ENCODE measurements around the gene STAMBPL1.

STAMBPL1 gene

GRCh38 chr10:88957381-88957780 lies 77.3 kb downstream of the STAMBPL1 start:
- H3K36me3 ChIP-seq (ENCODE audit: insufficient read depth, low read length) = no peaks in the 10 kb centered on the region
- no peaks in the 10 kb centered on the region for H3K4me1 ChIP-seq (ENCODE audit: insufficient read depth, low read length)
- H3K27me3 ChIP-seq (ENCODE audit: insufficient read depth, low read length) = no peaks in the 10 kb centered on the region
- no peaks in the 10 kb centered on the region for H3K9me3 ChIP-seq (ENCODE audit: insufficient read depth, low read depth, low read length)
- no peak overlapping the region for H3K27ac ChIP-seq (ENCODE audit: low read depth, low read length)
- no peak overlapping the region for H3K4me3 ChIP-seq (ENCODE audit: low read length)
- H3K9ac ChIP-seq (ENCODE audit: low read depth, low read length) = no peak overlapping the region
- 92% methylated on average over 1 of the region's 1 CpG for WGBS

- 99% methylated on average over 6 of the region's 6 CpGs for WGBS
- no peaks in the 10 kb centered on the region for H3K9me3 ChIP-seq (ENCODE audit: insufficient read depth, low read depth, low read length)
Measured at GRCh38 chr10:88958721-88959120, 78.7 kb downstream of the STAMBPL1 start.

GRCh38 chr10:88960802-88961201 lies 80.8 kb downstream of the STAMBPL1 start:
- H3K4me3 ChIP-seq (ENCODE audit: low read length) = no peak overlapping the region
- no peak overlapping the region for H3K9ac ChIP-seq (ENCODE audit: low read depth, low read length)
- H3K9me3 ChIP-seq (ENCODE audit: insufficient read depth, low read depth, low read length) = no peaks in the 10 kb centered on the region
- WGBS = 100% methylated on average over 1 of the region's 1 CpG
- no peaks in the 10 kb centered on the region for H3K36me3 ChIP-seq (ENCODE audit: insufficient read depth, low read length)
- H3K27me3 ChIP-seq (ENCODE audit: insufficient read depth, low read length) = no peaks in the 10 kb centered on the region
- H3K27ac ChIP-seq (ENCODE audit: low read depth, low read length) = no peak overlapping the region
- H3K4me1 ChIP-seq (ENCODE audit: insufficient read depth, low read length) = peaks cover 7% of the 10 kb centered on the region

More at GRCh38 chr10:88958721-88959120, 78.7 kb downstream of the STAMBPL1 start:
- H3K4me1 ChIP-seq (ENCODE audit: insufficient read depth, low read length) = no peaks in the 10 kb centered on the region
- no peak overlapping the region for H3K27ac ChIP-seq (ENCODE audit: low read depth, low read length)
- H3K4me3 ChIP-seq (ENCODE audit: low read length) = no peak overlapping the region
- no peaks in the 10 kb centered on the region for H3K36me3 ChIP-seq (ENCODE audit: insufficient read depth, low read length)
- no peaks in the 10 kb centered on the region for H3K27me3 ChIP-seq (ENCODE audit: insufficient read depth, low read length)
- no peak overlapping the region for H3K9ac ChIP-seq (ENCODE audit: low read depth, low read length)

GRCh38 chr10:88961266-88961665 lies 81.2 kb downstream of the STAMBPL1 start:
- no peak overlapping the region for H3K27ac ChIP-seq (ENCODE audit: low read depth, low read length)
- no peak overlapping the region for H3K4me3 ChIP-seq (ENCODE audit: low read length)
- peaks cover 10% of the 10 kb centered on the region for H3K4me1 ChIP-seq (ENCODE audit: insufficient read depth, low read length)
- H3K27me3 ChIP-seq (ENCODE audit: insufficient read depth, low read length) = no peaks in the 10 kb centered on the region
- no peaks in the 10 kb centered on the region for H3K9me3 ChIP-seq (ENCODE audit: insufficient read depth, low read depth, low read length)
- no peaks in the 10 kb centered on the region for H3K36me3 ChIP-seq (ENCODE audit: insufficient read depth, low read length)
- no peak overlapping the region for H3K9ac ChIP-seq (ENCODE audit: low read depth, low read length)

- H3K27me3 ChIP-seq (ENCODE audit: insufficient read depth, low read length) = no peaks in the 10 kb centered on the region
- no peak overlapping the region for H3K9ac ChIP-seq (ENCODE audit: low read depth, low read length)
- peaks cover 10% of the 10 kb centered on the region for H3K4me1 ChIP-seq (ENCODE audit: insufficient read depth, low read length)
- 100% methylated on average over 2 of the region's 2 CpGs for WGBS
- H3K27ac ChIP-seq (ENCODE audit: low read depth, low read length) = no peak overlapping the region
- no peak overlapping the region for H3K4me3 ChIP-seq (ENCODE audit: low read length)
- no peaks in the 10 kb centered on the region for H3K36me3 ChIP-seq (ENCODE audit: insufficient read depth, low read length)
- no peaks in the 10 kb centered on the region for H3K9me3 ChIP-seq (ENCODE audit: insufficient read depth, low read depth, low read length)
Measured at GRCh38 chr10:88962336-88962735, 82.3 kb downstream of the STAMBPL1 start.

- H3K27me3 ChIP-seq (ENCODE audit: insufficient read depth, low read length) = no peaks in the 10 kb centered on the region
- peaks cover 10% of the 10 kb centered on the region for H3K4me1 ChIP-seq (ENCODE audit: insufficient read depth, low read length)
- no peak overlapping the region for H3K4me3 ChIP-seq (ENCODE audit: low read length)
- no peaks in the 10 kb centered on the region for H3K36me3 ChIP-seq (ENCODE audit: insufficient read depth, low read length)
- no peak overlapping the region for H3K27ac ChIP-seq (ENCODE audit: low read depth, low read length)
- no peaks in the 10 kb centered on the region for H3K9me3 ChIP-seq (ENCODE audit: insufficient read depth, low read depth, low read length)
- 90% methylated on average over 1 of the region's 2 CpGs for WGBS
- no peak overlapping the region for H3K9ac ChIP-seq (ENCODE audit: low read depth, low read length)
Measured at GRCh38 chr10:88963318-88963717, 83.3 kb downstream of the STAMBPL1 start.

GRCh38 chr10:88964360-88964759 lies 84.3 kb downstream of the STAMBPL1 start:
- H3K9me3 ChIP-seq (ENCODE audit: insufficient read depth, low read depth, low read length) = no peaks in the 10 kb centered on the region
- H3K9ac ChIP-seq (ENCODE audit: low read depth, low read length) = no peak overlapping the region
- H3K36me3 ChIP-seq (ENCODE audit: insufficient read depth, low read length) = no peaks in the 10 kb centered on the region

GRCh38 chr10:88964869-88965415 lies 84.9 kb downstream of the STAMBPL1 start:
- Histone ChIP-seq H3K9me3 (ENCODE audit: insufficient read depth, low read depth, low read length) (no peaks in the 10 kb centered on the region), H3K27ac (ENCODE audit: low read depth, low read length) (no peak overlapping the region), H3K36me3 (ENCODE audit: insufficient read depth, low read length) (no peaks in the 10 kb centered on the region), H3K9ac (ENCODE audit: low read depth, low read length) (no peak overlapping the region), H3K27me3 (ENCODE audit: insufficient read depth, low read length) (no peaks in the 10 kb centered on the region), H3K4me1 (ENCODE audit: insufficient read depth, low read length) (peaks cover 10% of the 10 kb centered on the region), H3K4me3 (ENCODE audit: low read length) (no peak overlapping the region)
- WGBS = 92% methylated on average over 2 of the region's 3 CpGs

More at GRCh38 chr10:88964360-88964759, 84.3 kb downstream of the STAMBPL1 start:
- H3K4me3 ChIP-seq (ENCODE audit: low read length) = no peak overlapping the region
- H3K27me3 ChIP-seq (ENCODE audit: insufficient read depth, low read length) = no peaks in the 10 kb centered on the region
- no peak overlapping the region for H3K27ac ChIP-seq (ENCODE audit: low read depth, low read length)
- WGBS = no CpG with 5 or more reads among the region's 1 CpG
- peaks cover 10% of the 10 kb centered on the region for H3K4me1 ChIP-seq (ENCODE audit: insufficient read depth, low read length)

- H3K9ac ChIP-seq (ENCODE audit: low read depth, low read length) = no peak overlapping the region
- 90% methylated on average over 3 of the region's 3 CpGs for WGBS
- no peaks in the 10 kb centered on the region for H3K27me3 ChIP-seq (ENCODE audit: insufficient read depth, low read length)
- no peaks in the 10 kb centered on the region for H3K36me3 ChIP-seq (ENCODE audit: insufficient read depth, low read length)
- no peaks in the 10 kb centered on the region for H3K9me3 ChIP-seq (ENCODE audit: insufficient read depth, low read depth, low read length)
- no peak overlapping the region for H3K27ac ChIP-seq (ENCODE audit: low read depth, low read length)
- no peak overlapping the region for H3K4me3 ChIP-seq (ENCODE audit: low read length)
- peaks cover 10% of the 10 kb centered on the region for H3K4me1 ChIP-seq (ENCODE audit: insufficient read depth, low read length)
Measured at GRCh38 chr10:88966797-88967196, 86.8 kb downstream of the STAMBPL1 start.

- H3K4me1 ChIP-seq (ENCODE audit: insufficient read depth, low read length) = peaks cover 10% of the 10 kb centered on the region
- no peaks in the 10 kb centered on the region for H3K9me3 ChIP-seq (ENCODE audit: insufficient read depth, low read depth, low read length)
- WGBS = 89% methylated on average over 2 of the region's 2 CpGs
Measured at GRCh38 chr10:88968391-88968790, 88.3 kb downstream of the STAMBPL1 start.

GRCh38 chr10:88971221-88972061 lies 91.4 kb downstream of the STAMBPL1 start:
- H3K36me3 ChIP-seq (ENCODE audit: insufficient read depth, low read length) = no peaks in the 10 kb centered on the region
- no peak overlapping the region for H3K27ac ChIP-seq (ENCODE audit: low read depth, low read length)
- H3K9me3 ChIP-seq (ENCODE audit: insufficient read depth, low read depth, low read length) = no peaks in the 10 kb centered on the region
- H3K9ac ChIP-seq (ENCODE audit: low read depth, low read length) = no peak overlapping the region
- H3K4me3 ChIP-seq (ENCODE audit: low read length) = no peak overlapping the region
- WGBS = 89% methylated on average over 5 of the region's 5 CpGs
- no peaks in the 10 kb centered on the region for H3K4me1 ChIP-seq (ENCODE audit: insufficient read depth, low read length)
- no peaks in the 10 kb centered on the region for H3K27me3 ChIP-seq (ENCODE audit: insufficient read depth, low read length)

More at GRCh38 chr10:88968391-88968790, 88.3 kb downstream of the STAMBPL1 start:
- Histone ChIP-seq H3K27me3 (ENCODE audit: insufficient read depth, low read length) (no peaks in the 10 kb centered on the region), H3K9ac (ENCODE audit: low read depth, low read length) (no peak overlapping the region), H3K36me3 (ENCODE audit: insufficient read depth, low read length) (no peaks in the 10 kb centered on the region), H3K4me3 (ENCODE audit: low read length) (no peak overlapping the region), H3K27ac (ENCODE audit: low read depth, low read length) (no peak overlapping the region)
